GM18517 (cell line): Measurements from ENCODE around the gene SLC20A1.

Source experiments
- ATAC-seq: cut with Tn5 transposase; IDR thresholded peaks from one replicate; pipeline ENCODE4 v1.9.1; 2021; ENCODE audit warnings: mild to moderate bottlenecking, moderate library complexity; ENCODE audit not compliant: unreplicated experiment

SLC20A1 gene

DNA sequence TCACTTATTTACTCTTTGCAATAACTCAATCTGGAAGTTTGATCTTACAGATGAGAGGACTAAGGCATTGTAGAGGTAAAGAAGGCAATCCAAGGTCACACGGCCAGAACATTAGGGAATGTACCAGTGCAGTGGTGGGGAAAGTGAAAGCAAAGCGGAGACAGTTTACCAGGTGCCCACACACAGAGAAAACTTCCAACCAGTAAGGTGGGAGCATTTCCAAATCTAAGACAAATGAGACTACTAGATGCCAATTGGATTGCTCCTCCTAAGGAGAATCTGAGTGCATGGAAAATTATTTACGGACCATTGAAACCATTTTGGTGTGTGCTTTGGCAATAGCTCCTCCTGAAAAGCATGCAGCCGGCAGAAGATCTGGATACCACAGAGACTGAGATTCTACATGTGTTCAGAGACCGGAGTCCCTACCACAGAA lies 34.9 kb downstream of the SLC20A1 start:
- no peak for ATAC-seq

DNA sequence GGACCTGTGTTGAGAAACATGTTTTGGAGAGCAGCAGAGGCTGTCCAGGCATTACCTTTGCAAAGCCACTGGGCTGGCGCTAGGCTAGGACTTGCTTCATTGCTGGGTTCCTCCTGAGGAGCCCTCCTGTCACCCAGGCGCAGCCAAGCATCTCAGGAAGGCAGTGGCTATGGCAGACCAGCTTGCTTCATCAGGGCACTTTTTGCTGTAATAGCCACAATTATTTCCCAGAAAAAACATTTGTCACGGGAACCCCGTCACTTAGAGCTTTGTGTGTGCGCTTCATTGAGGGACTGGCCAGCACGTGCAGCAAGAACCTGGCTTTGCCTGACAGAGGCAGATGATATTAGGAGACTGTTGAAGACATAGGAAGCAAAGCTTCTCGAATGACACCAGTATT lies 36.4 kb downstream of the SLC20A1 start:
- no peak for ATAC-seq

DNA sequence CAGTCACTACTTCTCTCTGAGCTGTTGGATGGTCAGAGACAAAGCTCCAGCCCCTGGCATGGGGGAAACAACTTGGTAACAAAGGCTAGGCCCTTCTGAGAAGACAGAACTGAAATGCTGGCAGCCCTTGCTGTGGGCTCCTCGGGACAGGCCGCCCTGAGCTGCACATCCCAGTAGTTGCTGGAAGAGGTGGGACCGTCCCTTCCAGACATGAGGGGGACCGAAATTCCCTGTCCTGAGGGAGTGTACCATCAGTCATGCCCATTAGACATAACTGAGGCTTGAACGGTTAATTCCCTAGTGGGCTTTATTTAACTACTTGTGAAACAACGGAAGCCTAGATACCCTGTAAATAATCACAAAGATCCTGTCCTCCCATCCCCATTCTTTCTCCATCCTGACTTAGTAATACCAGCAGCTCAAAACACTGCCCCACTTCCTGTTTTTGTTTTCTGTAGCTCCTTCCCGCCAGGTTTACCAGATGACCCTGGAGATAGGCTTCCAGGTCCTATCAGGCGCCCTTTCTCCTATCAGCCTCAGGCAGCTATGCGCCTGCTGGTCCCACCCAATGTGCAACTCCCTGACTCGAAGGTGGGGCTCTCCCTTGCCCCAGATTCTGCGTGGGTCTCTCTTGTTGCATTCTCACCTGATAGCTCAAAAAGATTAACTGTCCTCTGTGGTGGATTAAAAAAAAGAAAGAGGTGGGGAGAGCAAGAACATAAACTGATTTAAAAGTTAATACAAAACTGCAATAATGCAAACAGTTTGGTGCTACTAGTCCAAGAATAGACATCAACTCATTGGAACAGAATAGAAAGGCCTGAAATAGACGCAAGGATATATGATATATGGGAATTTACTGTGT lies 38.0 kb downstream of the SLC20A1 start:
- no peak for ATAC-seq

DNA sequence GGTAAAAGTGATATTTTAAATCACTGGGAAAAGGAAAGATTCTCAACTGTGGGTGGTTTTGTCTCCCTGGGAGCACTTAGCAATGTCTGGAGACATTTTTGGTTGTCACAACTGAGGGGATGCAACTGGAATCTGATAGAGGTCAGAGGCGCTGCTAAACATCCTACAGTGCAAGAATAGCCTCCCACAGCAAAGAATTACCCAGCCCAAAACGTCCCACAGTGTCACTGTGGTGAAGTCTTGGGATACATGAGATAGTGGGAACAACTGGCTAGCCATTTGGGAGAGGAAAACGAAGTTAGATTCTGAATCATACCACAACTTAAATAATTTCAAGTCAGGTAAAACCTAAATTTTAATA lies 38.7 kb downstream of the SLC20A1 start:
- no peak for ATAC-seq

DNA sequence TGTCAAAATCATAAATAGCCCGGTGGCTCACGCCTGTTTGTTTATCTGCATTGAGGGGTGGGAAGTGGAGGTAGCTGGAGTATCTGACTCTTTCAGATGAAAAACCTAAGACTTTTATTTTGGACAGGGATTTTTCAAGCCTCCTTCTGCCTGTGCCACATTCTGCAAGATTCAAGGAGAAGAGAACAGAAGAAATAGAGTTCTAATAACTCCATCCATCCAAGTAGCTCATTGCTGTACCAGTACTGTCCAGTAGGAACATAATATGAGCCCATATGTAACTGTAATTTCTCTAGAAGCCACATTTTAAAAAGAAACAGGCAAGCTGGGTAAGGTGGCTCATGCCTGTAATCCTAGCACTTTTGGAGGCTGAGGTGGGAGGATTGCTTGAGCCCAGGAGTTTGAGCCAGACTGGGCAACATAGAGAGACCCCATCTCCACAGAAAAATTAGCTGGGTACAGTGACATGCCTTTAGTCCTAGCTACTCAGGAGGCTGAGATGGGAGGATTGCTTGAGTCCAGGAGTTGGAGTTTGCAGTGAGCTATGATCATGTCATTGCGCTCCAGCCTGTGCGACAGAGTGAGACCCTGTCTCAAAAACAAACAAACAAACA lies 39.6 kb downstream of the SLC20A1 start:
- no peak for ATAC-seq

DNA sequence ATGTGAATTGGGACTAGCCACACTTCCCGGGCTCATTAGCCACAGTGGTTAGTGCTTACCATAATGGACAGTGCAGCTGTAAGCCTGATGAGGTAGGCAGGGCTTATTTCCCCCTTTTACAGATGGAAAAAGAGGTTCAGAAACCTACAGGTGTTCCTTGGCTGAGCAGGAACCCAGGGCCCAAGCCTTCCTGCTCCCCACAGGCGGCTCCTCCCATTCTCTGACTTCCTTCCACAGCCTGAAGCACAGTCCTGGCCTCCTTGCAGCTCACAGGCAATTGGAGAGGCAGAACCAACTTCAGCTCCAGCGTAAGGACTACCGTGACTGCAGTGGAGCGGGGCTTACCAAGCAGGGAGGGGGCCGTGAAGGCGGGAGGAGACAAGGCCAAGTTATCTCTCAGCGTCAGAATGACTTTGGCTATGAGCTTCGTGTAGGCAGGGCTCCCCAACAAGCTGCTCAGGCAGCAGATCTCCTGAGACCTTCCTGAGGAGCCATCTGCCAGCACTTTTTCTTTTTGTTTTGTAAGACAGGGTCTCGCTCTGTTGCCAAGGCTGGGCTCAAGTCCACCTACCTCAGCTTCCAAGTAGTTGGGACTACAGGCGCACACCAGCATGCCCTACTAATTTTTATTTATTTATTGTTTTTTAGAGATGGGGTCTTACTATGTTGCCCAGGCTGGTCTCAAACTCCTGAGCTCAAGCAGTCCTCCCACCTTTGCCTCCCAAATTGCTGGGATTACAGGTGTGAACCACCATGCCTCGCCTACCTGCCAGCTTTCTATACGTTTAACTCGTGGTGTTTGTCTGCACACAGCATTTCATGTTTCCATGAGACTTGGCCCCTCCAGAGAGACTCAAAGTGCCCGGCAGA lies 40.8 kb downstream of the SLC20A1 start:
- no peak for ATAC-seq

DNA sequence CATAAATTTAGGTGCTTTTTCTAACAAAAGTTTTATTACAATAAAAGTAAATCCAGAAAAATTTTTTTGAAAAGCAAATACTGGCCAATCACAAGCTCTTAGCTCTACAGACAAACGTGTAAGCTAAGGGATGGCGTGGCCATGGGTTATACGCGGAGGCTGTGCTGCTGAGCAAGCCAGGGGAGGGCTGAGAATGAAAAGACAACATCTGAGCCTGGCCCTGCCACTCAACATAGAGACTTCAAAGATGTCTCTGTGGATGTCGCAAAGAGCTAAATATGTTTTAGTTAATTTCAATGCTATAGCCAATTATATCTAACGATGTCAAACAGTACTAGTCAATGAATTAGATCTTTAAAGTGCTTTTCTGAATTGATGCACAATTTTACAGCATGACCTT lies 41.8 kb downstream of the SLC20A1 start:
- ATAC-seq: no peak

DNA sequence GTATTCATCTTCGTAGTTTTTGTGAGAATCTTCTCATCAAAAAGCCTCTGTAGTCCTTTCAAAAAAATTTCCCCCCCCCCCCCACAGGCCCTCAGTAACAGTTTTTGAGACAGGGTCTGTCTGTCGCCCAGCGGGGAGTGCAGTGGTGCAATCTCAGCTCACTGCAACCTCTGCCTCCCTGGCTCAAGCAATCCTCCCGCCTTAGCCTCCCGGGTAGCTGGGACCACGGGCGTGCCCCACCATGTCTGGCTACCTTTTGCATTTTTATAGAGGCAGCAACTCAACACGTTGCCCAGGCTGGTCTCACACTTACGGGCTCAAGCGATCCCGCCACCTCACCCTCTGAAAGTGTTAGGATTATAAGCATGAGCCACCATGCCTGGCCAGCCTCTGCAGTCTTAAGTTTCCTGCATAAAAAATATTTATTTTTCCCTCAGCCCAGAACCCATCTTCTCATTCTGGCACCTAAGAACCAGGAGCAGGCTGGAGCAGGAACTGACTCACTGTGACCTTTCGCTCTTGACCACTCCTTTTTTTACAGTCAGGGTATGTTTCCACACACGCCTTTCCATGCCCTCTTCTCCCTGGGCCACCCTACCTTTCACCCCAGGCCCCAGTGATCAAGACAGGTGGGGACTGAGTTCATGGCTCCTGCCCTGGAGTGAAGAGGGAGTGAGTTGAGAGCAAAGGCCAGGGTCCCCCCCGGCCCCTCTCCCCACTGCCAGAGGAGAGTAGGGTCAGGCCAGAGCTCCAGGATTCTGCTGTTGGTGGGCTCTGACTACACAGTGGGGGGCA lies 42.5 kb downstream of the SLC20A1 start:
- ATAC-seq: no peak

DNA sequence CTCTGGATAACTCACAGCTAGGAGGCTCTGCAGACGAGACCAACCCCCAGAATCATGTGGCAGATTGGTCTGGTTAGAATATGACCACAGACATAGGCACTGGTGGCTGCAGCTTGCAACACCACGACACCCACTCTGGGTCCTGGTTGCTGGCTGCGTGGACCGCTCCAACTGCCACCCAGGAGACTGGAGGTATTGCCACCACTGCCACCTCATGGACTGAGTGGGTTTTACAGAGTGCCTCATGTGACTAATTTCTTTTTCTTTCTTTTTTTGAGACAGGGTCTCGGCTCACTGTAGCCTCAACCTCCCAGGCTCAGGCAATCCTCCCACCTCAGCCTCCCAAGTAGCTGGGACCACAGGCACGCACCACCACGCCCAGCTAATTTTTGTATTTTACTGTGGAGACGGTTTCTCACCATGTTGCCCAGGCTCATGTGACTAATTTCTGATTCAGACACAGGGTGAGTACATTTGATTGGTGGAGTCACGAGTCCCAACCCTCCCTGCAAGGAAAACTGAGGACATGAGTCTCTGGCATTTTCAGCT lies 45.2 kb downstream of the SLC20A1 start:
- no peak for ATAC-seq

DNA sequence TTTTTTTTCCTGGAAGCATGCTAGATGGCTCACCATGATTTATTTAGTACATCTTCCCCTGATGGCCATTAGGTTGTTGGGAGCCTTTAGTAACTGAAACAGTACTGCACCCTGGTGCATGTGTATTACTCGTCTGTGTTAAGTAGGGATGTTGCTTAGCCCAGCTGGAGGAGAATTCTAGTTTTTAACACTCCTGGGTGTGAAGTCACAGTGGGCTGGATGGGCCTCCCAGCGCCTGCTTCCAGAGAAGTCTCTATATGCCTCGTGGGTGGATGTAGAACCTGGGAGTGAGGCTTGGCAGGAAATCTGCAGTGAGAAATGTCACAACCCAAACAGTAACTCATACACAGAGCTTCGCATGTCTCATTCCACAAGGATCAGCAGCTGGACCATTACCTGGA lies 46.1 kb downstream of the SLC20A1 start:
- ATAC-seq: no peak

DNA sequence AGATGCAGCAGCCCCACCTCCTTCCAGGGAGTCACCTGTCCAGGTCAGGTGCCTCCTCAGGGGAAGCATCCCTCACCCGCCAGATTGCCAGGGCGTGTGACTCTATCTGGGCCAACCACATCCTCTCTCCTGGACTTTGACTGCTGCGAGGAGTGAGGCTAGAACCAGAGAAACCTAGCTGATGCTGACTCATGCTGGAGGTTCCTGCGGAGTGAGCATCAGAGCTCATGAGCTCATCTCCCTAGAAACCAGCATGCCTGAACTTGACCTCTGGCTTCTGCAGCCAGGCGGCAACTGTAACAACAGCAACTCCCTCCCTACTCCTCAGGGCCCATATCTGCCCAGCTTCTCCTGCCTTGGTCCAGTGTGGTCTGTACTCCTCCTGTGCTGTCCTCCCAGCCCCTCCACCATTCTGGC lies 46.8 kb downstream of the SLC20A1 start:
- peak; percentile 77 for ATAC-seq

DNA sequence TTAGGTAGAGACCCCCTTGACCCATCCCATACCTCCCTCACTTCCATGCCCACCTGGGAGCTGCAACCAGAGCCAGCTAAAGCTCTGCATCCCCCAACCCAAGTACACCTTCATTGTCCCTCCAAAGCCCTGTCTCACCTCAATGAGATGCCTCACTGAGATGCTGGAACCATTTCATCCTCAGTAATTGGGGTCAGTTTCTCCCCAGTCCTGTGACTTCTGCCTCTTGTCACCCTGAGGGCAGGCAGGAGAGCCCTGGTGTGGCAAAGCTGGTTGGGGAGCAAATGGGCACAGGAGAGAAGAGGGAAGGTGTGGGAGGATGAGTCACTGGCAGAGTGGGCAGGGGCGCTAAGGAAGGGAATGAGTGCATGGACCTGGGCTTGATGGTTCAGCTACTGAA lies 47.2 kb downstream of the SLC20A1 start:
- ATAC-seq: no peak

DNA sequence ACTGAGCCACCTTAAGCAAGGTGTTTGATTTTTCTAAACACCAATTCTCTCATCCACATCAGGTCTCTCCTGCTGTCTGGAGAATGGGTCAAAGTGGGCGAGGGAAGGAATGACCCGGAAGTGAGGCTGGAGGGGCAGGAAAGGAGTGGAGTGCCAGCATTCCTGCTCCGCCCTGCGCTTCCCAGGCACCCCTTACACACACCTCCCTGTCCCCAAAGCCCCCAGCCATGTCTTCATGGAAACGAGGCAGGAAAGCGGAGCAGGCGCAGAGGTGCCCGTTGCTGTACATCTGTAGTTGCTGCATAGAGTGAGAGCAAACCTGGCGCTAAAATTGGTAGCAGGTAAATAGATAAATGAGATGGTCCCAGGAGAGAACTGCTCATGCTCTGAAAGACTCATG lies 47.9 kb downstream of the SLC20A1 start:
- no peak for ATAC-seq

DNA sequence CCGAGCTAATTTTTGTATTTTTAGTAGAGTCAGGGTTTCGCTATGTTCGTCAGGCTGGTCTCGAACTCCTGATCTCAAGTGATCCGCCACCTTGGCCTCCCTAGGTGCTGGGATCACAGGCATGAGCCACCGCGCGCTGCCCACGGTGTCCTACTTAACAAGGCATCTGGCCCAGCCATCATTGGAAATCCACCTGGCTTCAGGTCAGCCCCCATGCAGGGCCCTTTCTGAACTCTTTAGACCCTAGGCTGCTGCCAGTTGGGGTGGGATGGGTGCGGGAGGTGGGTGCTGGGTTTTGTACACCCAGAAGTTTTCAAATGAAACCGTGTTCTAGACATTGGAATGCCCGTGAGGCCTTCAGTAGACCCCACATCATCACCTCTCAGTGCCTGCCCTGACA lies 48.4 kb downstream of the SLC20A1 start:
- no peak for ATAC-seq

DNA sequence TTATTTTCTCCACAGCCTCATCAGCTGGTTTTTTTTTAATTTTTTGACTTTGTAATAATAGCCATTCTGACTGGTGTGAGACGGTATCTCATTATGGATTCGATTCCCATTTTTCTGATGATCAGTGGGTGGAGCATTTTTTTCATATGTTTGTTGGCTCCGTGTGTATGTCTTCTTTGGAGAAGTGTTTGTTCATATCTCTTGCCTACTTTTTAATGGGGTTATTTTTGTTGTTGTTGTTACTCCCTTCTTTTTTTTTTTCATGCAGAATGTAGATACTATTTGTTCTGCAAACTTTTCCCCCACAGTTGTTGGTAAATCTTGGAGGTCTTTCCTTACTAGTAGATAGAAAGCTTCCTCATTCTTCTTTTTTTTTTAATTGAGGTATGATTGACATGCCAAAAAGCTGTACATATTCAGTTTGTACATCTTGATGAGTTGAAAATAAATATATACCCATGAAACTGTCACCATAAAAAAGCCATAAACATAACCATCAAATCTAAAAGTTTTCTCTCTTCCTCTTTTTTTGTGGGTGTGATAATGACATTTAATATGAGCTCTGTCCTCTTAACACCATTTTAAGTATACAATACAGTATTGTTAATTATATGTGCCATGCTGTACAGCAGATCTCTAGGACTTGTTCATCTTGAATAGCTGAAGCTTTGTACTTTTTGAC lies 53.2 kb downstream of the SLC20A1 start:
- no peak for ATAC-seq

DNA sequence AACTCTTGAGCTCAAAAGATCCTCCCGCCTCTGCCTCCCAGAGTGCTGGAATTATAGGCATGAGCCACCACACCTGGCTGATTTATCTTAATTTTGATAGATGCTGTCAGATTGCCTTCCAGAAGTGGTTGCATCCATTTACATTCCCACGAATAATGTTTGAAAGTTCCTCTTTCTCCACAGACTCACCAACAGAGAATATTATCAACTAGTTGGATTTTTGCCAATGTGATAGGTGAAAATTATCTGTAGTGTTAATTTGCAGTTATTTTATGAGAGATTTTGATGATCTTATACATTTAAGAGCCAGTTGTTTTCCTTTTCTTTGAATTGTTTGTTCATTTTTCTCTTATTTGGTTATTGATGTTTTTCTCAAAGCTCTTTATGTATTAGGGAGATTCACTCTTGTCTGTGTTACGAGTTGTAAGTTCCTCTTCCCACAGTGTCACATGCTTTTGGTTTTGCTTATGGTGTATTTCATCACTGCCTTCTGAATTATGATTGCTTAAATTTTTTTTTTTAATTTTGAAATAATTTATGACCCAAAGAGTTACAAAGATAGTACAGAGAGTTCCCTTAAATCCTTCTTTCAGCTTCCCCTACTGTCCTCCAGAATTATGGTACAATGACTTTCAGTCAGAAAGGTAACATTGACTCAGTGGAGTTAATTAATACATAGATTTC lies 54.4 kb downstream of the SLC20A1 start:
- ATAC-seq: no peak

DNA sequence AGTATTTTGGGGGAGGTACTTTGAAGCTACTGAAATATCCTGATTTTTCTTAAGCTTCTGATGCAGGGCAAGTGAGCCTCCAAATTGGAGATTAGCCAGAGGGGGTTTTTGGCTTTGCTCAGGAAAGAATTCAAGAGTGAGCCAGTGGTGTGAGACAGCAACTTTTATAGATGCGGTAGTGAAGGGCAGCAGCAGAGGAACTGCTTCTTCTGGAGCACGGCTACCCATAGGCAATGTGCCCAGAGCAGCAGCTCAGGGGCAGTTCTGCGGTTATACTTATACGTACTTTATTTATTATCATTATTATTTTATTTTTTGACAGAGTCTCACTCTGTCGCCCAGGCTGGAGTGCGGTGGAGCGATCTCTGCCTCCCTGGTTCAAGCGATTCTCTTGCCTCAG lies 55.3 kb downstream of the SLC20A1 start:
- ATAC-seq: no peak

DNA sequence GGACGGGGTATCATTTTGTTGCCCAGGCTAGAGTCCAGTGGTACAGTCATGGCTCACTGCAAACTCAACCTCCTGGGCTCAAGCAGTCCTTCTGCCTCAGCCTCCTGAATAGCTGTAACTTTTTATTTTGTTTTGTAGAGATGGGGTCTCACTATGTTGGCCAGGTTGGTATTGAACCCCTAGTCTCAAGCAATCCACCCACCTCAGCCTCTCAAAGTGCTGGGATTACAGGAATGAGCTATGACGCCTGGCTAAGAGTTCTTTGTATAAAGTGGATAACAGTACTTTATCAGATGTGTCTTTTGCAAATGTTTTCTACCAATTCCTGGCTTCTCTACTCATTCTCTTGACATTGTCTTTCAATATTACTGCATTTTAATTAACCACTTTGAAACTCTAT lies 57.9 kb downstream of the SLC20A1 start:
- no peak for ATAC-seq

DNA sequence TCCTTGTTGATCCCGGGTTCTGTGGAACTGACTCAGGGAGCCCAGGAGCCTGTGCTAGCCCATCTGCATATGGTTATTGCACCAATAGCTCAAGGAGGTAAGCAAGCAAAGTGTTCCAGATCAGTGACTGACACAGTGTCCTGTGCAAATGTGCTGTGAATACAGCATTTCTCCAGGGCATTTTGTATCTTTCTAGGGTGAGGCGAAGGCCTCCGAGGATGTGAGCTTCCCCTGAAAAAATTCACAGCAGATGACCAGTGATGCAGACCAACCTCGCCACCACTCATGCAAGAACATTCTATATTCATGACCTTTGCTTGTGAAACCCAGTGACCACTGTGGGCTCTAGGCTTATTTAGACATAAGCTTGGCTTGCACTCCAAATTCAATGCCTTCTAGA lies 59.8 kb downstream of the SLC20A1 start:
- no peak for ATAC-seq
